Stimulated activated CD4-positive, alpha-beta T cell treated with anti-CD3 and anti-CD28 coated beads, Interleukin-2, amount 100 ng/mL, for 24 hours (primary cell): Measurements from ENCODE around the gene IL17RD.
"Not testable (repeated sequence)": the region's sequence is repeated elsewhere in the genome, so short reads cannot be mapped to it uniquely, and the experiment has no call there.

ENCODE experiments used
- DNase-seq, 2 donors: peaks; one replicate each; pipeline ENCODE4 v3.0.0-alpha.2; 2020

The IL17RD gene

DNA sequence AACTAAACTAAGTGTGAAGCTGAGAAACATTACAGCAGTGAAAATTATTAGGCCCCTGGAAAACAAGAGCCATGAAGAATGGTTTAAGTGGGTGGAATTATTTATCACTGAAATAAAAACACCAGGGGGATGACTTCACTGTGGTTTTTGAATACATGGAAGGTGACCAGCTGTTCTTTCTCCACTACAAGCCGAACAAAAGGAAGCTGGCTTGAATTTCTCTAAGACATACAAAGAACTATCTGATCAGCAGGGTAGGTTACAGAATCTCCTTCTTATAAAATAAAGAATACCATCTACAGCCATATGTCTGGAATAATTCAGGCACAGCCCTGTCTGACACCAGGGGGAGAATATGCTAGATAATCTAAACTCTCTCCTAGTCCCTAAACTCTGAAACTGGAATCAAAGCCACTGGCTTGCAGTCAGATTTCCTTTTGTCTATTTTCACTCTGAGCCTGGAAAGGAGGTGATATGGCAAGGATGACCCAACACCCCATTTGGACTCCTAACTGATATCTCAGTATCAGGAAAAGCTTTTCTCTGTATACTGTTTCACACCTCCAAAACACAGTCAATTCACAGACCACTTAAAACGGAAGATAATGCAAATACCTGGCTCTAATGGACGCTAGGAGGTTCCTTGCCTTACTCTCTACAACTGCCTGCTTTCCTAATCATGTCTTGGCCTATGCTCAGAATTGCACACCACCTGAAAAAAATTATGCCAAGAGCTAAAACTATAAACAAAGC lies 73.5 kb downstream of the IL17RD start:
- no peak for DNase-seq

DNA sequence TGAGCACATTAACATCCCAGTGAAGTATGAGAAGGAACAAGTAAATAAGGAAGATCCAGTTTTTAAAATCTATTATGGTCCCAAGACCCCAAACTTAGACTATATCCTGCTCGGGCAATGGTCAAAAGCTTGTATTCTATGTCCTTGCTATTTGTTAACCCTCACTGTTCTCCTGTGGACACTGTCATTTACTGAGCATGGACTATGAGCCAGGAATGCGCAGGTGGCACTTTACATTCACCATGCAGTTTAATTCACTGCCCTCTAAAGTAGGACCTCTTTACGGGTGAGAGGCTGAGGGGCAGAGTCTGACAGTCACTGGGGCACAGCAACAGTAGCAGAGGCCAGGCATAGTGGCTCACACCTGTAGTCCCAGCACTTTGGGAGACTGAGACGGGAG lies 76.1 kb downstream of the IL17RD start:
- DNase-seq: no peak

DNA sequence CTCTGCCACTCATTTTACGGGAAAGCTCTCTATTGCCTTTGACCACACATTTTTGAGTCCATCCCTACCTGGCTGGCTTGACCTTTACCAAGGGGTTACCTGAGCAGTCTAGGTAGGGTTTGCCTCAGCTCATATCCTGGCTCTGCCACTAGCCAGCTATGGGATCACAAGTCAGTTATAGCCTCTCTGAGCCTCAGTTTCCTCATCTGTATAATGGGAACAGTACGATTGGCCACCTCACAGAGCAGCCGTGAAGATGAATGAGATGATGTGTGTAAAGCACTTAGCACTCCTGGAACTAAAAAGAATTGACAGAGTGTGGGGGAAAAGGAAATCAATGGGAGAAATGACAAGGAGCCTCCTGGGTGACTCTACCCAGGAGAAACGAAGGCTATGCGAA lies 76.7 kb downstream of the IL17RD start:
- DNase-seq: no peak

DNA sequence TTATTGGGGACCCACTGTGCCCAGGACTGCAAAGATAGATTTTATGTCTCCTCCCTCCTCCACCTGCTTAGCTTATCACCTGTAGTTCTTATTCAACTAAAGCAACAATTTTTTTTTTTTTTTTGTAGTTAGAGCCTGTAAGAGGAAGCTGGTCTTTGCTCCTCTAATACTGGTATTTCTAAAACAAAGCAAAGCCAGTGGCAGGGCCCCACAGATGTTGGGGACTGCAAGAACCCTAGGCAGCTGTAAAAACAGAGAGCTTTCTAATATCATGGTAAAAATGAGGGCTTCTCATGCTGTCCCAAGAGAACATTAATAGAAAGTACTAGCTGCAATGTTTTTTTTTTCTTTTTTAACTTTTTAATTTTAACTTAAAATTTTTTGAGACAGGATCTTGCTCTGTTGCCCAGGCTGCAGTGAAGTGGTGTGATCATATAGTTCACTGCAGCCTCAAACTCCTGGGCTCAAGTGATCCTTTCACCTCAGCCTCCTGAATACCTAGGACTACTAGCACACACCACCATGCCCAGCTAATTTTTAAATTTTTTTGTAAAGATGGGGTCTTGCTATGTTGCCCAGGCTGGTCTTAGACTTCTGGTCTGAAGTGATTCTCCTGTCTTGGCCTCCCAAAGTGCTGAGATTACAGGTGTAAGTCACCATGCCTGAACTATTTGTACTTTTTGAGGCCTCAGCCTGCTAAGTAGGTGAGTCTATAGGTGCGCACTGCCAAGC lies 77.6 kb downstream of the IL17RD start:
- DNase-seq: no peak

DNA sequence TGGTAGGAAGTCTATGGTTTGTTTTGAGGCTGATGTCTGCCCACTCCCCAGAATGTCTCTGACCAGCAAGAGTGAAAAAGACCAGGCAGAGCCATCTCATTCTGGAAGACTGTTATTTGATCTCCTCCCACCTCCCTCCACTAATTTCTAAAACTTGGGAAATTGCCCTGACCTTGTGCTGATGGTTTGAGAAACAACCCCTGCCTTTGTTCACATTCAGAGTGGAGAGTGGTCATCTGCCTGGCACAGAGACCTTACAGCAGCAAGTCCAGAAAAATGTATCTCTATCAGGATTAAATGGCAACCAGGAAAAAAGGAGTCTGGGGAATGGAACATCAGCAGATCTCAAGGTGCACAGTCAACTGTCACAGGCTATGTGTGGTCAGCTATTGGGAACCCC lies 79.0 kb downstream of the IL17RD start:
- no peak for DNase-seq

DNA sequence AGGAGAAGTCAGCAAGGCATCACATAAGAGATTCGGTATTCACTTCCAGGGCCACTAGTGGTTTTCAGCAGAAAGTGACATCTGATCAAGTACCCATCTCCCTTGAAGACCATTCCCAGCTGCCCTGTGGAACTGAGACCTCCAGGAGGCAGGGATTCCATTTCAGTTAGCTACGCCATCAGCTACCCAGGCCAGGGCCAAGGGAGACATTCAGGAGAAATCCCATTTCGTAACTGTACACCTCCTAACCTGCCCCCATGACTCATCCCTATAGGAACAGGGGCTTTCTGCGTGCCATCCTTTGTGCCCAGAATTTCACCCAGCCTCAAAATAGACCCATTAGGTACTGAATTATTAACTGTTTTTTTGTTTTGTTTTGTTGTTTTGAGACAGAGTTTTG lies 79.9 kb downstream of the IL17RD start:
- no peak for DNase-seq

DNA sequence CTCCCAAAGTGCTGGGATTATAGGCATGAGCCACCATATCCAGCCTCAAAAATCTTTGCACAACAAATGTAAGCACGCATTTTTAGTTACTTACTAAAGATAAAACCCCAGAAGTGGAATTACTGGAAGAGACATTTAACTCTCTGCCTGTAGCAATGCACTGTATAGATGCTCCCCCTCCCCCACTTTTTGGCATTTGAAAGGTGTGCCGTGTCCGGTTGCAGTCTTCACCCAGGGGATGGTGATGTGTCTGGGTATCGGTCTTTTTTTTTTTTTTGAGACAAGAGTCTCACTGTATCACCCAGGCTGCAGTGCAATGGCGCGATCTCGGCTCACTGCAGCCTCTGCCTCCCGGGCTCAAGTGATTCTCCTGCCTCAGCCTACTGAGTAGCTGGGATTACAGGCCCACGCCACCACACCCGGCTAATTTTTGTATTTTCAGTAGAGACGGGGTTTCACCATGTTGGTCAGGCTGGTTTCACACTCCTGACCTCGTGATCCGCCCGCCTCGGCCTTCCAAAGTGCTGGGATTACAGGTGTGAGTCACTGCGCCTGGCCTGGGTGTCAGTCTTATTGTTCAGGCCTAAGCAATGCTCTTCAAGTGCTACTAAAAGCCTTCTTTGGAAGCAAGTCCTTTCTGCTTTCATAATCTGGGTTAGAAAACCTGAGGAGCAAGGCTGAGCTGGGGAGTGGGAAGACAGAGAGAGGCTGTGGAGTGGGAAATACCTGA lies 81.7 kb downstream of the IL17RD start:
- not testable (repeated sequence) for DNase-seq

DNA sequence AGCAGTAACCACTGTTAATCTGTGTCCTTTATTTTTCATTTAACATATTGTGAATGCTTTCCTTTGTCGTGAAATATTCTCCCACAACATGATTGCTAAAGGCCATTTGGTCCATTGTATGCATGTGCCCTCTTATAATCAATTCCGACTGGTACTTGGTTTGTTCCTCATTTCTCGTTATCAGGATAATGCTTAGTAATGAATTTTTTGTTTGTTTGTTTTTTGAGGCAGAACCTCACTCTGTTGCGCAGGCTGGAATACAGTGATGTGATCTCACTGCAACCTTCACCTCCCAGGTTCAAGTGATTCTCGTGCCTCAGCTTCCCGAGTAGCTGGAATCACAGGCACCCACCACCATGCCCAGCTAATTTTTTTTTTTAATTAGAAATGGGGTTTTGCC lies 82.7 kb downstream of the IL17RD start:
- DNase-seq: no peak

DNA sequence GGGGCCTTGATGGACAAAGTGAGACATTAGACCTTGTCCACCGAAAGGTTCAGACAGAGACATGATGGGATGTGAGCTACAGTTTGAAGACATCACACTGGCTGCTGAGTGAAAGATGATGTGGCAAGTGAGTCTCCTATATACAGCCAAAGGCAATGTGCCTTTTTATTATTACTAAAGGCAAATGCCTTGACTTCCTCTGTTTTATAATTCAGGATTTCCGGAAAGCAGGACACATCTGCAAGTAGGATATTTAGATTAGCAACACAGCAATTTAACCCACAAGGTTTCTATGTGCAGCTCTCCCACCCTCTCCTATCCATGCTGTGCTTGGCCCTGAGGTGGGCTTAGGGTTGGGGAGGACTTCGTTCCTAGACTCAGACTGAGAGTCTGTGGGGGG lies 84.0 kb downstream of the IL17RD start:
- no peak for DNase-seq

DNA sequence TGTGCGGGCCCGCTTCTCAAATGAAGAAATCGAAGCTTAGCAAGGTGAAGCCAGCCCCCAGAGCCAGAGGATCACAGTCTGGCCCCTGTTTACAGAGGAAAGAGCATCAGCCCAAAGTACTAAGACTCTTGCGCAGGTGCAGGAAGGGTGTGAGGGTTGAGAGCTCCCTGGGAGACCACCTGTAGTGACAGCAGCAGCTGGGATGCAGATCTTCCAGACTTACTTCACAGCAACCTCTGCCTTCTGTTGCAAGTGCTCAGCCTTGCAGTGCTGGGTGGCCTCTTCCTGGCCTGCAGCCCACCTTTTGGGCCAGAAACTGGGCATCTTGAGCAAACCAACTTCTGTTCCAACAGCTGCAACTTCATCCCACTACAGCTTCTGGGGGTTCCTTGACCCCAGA lies 85.0 kb downstream of the IL17RD start:
- DNase-seq: no peak

DNA sequence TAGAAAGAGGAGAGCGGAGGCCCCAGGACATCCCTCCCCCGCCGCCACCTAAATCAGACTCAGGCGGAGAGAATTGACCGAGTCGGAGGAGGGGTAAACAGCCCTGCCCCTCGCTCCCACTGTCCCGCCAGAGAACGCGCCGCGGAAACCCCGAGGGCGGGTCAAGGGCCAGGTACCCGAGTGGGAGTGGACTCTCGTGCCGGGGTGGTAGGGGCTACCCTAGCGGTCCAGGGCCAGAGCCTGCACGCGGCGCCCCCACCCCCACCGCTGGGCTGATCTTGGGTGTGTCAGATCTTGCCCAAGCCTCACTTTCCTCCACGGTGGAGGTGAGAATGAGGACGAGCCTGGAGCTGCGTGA lies 85.7 kb downstream of the IL17RD start:
- no peak for DNase-seq

DNA sequence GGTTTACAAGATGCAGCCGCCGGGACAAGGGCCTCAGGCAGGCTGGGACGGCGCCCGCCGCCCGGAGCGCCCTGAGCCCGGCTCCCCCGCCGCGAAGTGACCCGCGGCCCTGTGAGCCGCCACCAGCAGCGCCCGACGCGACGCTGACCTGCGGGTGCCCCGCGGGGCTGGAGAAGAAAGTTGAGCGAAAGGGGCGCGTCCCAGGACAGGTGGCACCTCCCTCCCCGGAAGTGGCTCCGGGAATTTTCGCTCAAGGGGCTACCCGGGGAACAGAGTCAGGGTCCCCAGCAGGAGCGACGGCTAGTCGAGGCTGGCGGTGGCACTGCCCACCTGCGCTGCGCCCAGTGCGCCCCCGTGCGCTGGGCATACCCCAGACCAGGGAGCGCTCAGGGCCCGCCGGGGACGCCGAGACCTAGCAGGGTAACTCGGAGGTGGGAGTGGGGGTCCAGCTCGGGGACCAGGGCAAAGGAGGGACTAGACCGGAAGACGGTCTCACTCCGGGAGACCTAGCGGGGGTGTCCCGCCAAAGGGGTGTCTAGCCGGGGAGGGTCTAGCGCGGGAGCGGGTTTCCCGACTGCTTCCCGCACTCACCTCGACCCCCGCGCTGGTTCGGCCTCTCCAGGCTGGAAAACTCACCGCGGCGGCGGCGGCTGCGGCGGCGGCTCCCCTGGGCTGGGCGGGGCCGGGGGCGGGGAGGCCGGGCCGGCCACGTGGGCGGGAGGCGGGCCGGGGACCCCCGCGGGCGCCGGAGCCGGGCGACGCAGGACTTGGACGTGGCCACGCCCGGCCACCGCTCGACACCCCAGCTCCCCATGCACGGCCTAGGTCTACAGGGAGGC lies 86.3 kb downstream of the IL17RD start:
- peak in 1 of 2 donors; percentile 30 for DNase-seq

DNA sequence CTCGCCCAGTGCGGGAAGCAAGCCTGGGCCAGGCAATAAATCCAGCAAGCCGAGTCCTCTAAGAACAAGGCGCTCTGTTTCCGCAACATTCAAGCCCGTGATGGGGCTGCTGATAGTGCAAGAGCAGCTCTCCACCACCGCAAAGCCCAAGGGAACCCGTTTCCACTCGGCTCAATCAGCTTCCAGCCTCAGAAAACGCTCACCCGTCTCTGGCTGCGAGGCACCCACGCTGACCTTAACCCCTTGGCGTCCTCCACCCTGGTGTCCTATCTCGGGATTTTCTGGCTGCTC lies 86.9 kb downstream of the IL17RD start:
- peak; percentile 22 to 24 for DNase-seq

DNA sequence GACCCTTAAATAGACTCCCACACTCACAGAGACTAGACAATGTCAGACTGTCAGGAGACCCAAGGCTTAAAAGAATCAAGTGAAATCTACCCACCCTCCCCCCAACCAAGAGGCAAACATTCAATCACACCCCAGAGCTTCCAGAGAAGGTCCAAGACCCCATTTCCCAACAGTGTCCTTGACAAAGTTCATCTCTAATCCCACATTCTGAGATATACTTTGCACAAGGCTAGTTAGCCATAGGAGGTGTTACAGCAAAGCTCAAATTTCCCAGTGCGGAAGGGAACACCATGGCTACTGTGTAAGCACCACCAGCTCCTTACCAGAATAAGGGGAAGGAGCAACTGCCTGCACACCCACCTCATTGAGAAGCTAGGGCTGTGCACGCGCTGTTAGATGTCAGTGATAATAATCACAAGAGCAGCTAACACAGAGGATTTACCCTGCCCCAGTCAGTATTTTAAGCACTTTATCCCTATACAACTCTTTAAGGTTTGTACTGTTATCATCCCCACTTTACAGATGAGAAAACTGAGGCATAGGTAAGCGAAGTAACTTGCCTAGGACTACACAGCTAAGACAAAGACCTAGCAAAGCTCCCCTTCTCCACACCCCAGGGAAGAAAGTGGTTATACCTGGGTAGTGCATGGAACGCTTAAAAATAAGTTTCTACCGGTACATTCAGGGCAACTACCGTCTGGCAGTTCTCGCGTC lies 87.4 kb downstream of the IL17RD start:
- no peak for DNase-seq

DNA sequence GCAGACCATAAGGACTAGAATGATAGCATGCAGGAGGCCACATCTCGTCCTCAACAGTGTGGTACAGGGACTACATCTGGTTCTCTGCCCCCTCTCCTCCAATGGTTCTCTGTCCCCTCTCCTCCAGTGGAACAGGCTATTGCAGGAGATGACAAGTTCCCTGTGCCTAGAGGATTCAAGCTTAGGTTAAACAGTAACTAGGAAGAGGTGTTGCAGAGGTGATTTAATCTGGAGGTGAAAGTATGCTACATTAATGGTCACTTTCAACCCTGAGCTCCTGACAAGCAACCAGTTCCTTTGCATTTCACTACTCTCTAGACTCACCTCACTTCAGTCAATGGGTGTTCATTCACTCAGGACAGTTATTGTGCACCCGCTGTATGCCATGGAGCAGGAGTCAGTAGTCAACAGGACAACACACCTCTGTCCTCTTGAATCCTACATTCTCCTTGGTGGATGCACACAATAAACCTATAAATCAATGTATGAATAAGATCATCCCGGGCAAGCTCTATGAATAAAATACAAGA lies 88.7 kb downstream of the IL17RD start:
- no peak for DNase-seq

DNA sequence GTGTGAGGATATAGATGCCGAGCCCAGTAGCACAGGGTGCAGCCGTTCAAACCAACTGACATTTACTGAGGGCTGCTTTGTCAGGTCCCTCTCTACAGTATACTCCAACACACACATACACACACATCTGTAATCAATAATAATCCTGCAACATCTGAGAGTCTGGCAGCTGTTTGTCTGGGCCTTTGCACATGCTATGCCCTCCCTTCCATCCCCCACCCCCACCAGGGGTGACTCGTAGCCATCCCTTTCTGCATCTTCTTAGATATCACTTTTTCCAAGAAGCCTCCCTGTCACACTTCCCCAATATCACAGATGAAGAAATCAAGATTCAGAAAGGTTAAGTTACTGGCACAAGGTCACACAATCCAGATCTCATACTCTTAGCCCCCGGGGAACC lies 91.0 kb downstream of the IL17RD start:
- DNase-seq: no peak

DNA sequence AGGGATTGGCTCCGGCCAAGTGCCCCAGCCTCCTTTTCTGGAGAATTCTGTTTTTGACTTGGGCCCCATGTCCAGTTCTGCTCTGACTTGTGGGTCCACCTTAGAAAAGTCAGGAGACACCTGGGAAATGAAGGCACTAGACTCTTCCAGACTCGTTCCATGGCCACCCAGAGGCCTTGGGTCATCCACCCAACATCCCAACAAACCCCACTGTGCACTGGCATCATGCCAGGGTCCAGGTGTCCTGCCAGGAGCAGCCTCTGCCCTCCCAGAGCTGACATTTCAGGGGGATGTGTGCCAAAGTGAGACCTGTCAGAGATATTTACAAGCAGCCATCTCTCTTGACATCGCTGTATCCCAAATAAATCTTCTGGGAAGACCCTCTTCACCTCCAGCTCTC lies 91.5 kb downstream of the IL17RD start:
- DNase-seq: no peak

DNA sequence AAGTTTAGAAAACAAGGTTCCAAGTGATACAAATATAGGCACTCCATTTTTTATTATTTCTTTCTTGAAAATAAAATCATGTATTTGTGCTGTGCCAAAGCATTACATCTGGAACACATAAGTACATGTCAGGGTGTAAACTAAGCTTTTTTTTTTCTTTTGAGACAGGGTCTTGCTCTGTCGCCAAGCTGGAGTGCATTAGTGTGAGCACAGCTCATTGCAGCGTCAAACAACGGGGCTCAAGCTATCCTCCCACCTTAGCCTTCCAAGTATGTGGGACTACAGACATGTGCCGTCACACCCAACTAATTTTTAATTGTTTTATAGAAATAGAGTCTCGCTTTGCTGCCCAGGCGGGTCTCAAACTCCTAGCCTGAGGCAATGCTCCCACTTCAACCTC lies 95.7 kb downstream of the IL17RD start:
- DNase-seq: no peak

DNA sequence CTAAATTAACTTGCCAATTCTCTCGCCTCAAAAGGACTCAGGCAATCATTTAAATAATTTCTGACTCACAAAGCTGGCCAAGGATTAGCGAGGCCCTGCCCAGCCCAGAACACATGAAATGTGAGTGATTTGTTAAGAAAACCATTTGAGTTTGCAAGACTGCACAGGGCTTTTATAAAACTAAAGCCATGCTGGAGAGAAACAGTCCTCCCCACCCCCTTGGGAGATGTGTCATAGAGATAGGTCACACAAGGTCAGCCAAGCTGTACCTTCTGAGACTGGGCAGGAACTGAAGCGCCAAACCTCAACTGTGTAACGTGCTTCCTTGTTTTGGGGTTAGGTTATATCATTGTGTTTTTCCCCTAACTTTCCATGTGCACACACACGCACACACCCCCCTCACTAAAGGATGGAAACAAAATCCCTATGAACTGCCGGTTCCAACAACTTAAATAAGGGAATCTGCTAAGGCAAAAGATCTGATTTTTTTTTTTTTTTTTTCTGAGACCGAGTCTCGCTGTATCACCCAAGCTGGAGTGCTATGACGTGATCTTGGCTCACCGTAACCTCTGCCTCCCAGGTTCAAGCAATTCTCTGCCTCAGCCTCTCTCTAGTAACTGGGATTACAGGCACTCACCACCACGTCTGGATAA lies 96.6 kb downstream of the IL17RD start:
- DNase-seq: no peak

DNA sequence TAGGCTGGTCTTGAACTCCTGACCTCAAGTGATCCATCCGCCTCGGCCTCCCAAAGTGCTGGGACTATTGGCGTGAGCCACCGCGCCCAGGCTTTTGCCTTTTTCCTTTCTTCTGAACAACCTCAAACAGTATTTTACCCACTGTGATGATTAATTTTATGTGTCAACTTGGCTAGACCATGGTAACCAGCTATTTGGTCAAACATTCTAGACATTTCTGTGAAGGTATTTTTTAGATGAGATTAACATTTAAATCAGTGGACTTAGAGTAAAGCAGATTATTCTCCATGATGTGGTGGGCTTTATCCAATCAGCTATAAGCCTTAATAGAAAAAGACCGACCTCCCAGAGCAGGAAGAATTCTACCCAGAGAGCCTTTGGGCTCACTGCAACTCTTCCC lies 98.7 kb downstream of the IL17RD start:
- no peak for DNase-seq

DNA sequence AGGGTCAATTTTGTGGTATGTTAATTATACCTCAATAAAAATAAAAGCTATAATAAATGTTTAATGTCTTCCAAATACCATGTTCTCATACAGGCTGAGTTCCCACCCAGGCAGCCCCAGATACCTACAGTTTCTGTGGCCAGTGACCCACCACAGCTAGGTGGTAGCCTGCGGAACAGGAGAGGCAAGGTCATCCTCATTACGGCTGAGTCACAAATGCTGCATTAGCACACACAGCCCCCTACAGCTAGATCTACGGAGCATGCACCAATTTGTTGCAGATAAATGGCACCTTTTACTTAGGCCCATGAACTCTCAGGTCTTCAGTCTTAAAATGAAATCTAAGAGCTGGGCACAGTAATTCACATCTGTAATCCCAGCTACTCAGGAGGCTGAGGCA lies 99.6 kb downstream of the IL17RD start:
- no peak for DNase-seq

DNA sequence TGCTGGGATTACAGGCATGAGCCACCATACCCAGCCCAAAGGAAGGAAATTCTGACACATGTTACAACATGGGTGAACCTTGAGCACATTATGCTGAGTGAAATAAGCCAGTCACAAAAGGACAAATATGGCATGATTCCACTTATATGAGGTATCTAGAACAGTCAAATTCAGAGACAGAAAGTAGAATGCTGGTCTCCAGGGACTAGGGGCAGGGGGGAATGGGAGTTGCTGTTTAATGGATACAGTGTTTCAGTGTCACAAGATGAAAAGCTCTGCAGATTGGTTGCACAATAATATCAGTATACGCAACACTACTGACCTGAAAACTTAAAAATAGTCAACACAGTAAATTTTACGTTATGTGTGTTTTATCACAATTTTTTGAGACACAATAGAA lies 100.6 kb downstream of the IL17RD start:
- no peak for DNase-seq
